GM23248 (cell line): Measurements from ENCODE around the gene SLC25A51. TPM values are rescaled to one million over a fixed set of nuclear protein-coding genes. Genes with fewer than 3 reads are reported as not detected.

Experiments used
- DNase-seq: peaks from one replicate; pipeline ENCODE4 v3.0.0-alpha.2; 2015
- H2AFZ ChIP-seq: fragments of 200-600 bp; sonication (generic); 2 replicates; pipeline ENCODE4 v1.6.1; 2016; ENCODE audit warnings: antibody characterized with exemption
- H3F3A ChIP-seq: fragments of 200-600 bp; sonication (generic); 2 replicates; pipeline ENCODE4 v1.6.1; 2016; ENCODE audit warnings: mild to moderate bottlenecking, antibody characterized with exemption, mixed run types; ENCODE audit not compliant: insufficient read depth
- H3K27ac ChIP-seq: fragments of 200-600 bp; sonication (generic); 2 replicates; pipeline ENCODE4 v1.5.1; 2016; ENCODE audit warnings: mild to moderate bottlenecking
- H3K27me3 ChIP-seq: fragments of 200-600 bp; sonication (generic); replicated peaks from 2 replicates; pipeline ENCODE4 v1.6.1; 2016; ENCODE audit warnings: mild to moderate bottlenecking; ENCODE audit not compliant: insufficient read depth
- H3K36me3 ChIP-seq: fragments of 200-600 bp; sonication (generic); 2 replicates; pipeline ENCODE4 v1.6.1; 2016; ENCODE audit warnings: low read depth, mild to moderate bottlenecking
- H3K4me1 ChIP-seq: fragments of 200-600 bp; sonication (generic); 2 replicates; pipeline ENCODE4 v1.6.1; 2016; ENCODE audit warnings: mild to moderate bottlenecking; ENCODE audit not compliant: insufficient read depth
- H3K4me2 ChIP-seq: fragments of 200-600 bp; sonication (generic); one replicate; pipeline ENCODE4 v1.6.1; 2016; ENCODE audit warnings: mild to moderate bottlenecking; ENCODE audit not compliant: unreplicated experiment
- H3K4me3 ChIP-seq: fragments of 200-600 bp; sonication (generic); 2 replicates; pipeline ENCODE4 v1.5.1; 2016; ENCODE audit warnings: mild to moderate bottlenecking
- H3K79me2 ChIP-seq: fragments of 200-600 bp; sonication (generic); 2 replicates; pipeline ENCODE4 v1.6.1; 2016; ENCODE audit warnings: mild to moderate bottlenecking; ENCODE audit not compliant: insufficient read depth
- H3K9ac ChIP-seq: fragments of 200-600 bp; sonication (generic); 2 replicates; pipeline ENCODE4 v1.6.1; 2016; ENCODE audit warnings: mild to moderate bottlenecking
- H3K9me2 ChIP-seq: fragments of 200-600 bp; sonication (generic); 2 replicates; pipeline ENCODE4 v1.6.1; 2016; ENCODE audit warnings: mixed run types, mild to moderate bottlenecking, moderate library complexity; ENCODE audit not compliant: insufficient read depth
- H3K9me3 ChIP-seq: fragments of 200-600 bp; sonication (generic); one replicate; pipeline ENCODE4 v1.6.1; 2017; ENCODE audit warnings: low read depth
- H4K20me1 ChIP-seq: fragments of 200-600 bp; sonication (generic); 2 replicates; pipeline ENCODE4 v1.6.0; 2016; ENCODE audit not compliant: insufficient read depth
- EZH2 ChIP-seq: fragments of 200-600 bp; sonication (generic); IDR thresholded peaks from 2 replicates; pipeline ENCODE4 v1.6.1; 2018; ENCODE audit warnings: antibody characterized with exemption, mild to moderate bottlenecking; ENCODE audit not compliant: insufficient read depth, poor library complexity, severe bottlenecking
- EZH2phosphoT487 ChIP-seq: fragments of 200-600 bp; sonication (generic); IDR thresholded peaks from 2 replicates; pipeline ENCODE4 v1.6.1; 2018; ENCODE audit warnings: antibody characterized with exemption, moderate library complexity, mild to moderate bottlenecking, low read depth; ENCODE audit not compliant: insufficient read depth
- whole genome bisulfite sequencing, 2 experiments: methylation state at CpG; one replicate each; pipeline ENCODE4 v1.1.6; 2015 to 2017; ENCODE audit warnings: low lambda C conversion rate in 2 of 2, low coverage in 1 of 2; ENCODE audit errors: missing lambda C conversion rate in 2 of 2; 5-methylcytosine and 5-hydroxymethylcytosine counted together
- in situ Hi-C: fragments of 300-500 bp; cut with MboI; formaldehyde crosslinking; loops from 2 replicates; pipeline ENCODE4 v1.15.0; 2020
- polyA plus RNA-seq: library from polyadenylated mRNA; unstranded; fragments of >200 nt; fragmentation: Nextera tagmentation; extraction: Ambion mirVana; gene quantifications from 2 replicates; pipeline ENCODE4 v1.2.1, GENCODE V29; 2016
- total RNA-seq: library from RNA; depleted of rRNA; stranded (reverse); fragments of >200 nt; shearing (Covaris generic); gene quantifications from 2 replicates; pipeline ENCODE4 v1.2.3, GENCODE V29; 2014

The SLC25A51 gene
- total and polyA plus RNA-seq, 2 experiments from 2014 or later = 16.0 to 56.6 TPM

GRCh38 chr9:37951671-37952449 is 47.9 kb upstream of the SLC25A51 start:
- TF ChIP-seq EZH2phosphoT487 (no peak), EZH2 (no peak)
- Histone ChIP-seq H3K27ac (0 out of 2 replicates have a peak overlapping the region, but pooled peaks have one; percentile 92), H3K79me2 (peaks cover 5% of the 10 kb centered on the region; the same call in 1 of the 2 replicates), H2AFZ (no peak overlapping the region), H3K9ac (no peak overlapping the region), H3F3A (peaks cover 22% of the 10 kb centered on the region), H3K4me2 (no peak overlapping the region), H3K4me3 (no peak overlapping the region), H3K9me2 (no peaks in the 10 kb centered on the region), H3K36me3 (no peaks in the 10 kb centered on the region), H3K4me1 (peaks cover 35% of the 10 kb centered on the region), H4K20me1 (no peaks in the 10 kb centered on the region), H3K9me3 (no peaks in the 10 kb centered on the region), H3K27me3 (no peaks in the 10 kb centered on the region)
- in situ Hi-C loops = no loop called here
- 84 to 85% methylated on average over 12 of the region's 12 CpGs for WGBS, 2 experiments
- peak; percentile 26 for DNase-seq

- Histone ChIP-seq H3K4me1 (peaks cover 35% of the 10 kb centered on the region), H3K27ac (no peak overlapping the region), H4K20me1 (no peaks in the 10 kb centered on the region), H3K4me3 (no peak overlapping the region), H3K9me2 (no peaks in the 10 kb centered on the region), H3F3A (peaks cover 22% of the 10 kb centered on the region), H3K36me3 (no peaks in the 10 kb centered on the region), H3K9me3 (no peaks in the 10 kb centered on the region), H3K4me2 (no peak overlapping the region), H3K9ac (no peak overlapping the region), H3K27me3 (no peaks in the 10 kb centered on the region), H3K79me2 (0 out of 2 replicates have a peak, but pooled peaks cover under 1% of the 10 kb centered on the region), H2AFZ (no peak overlapping the region)
- in situ Hi-C loops = no loop called here
- TF ChIP-seq EZH2phosphoT487 = no peak
- WGBS, 2 experiments = 96 to 97% methylated on average over 12 of the region's 12 CpGs
- DNase-seq = no peak
Observed at GRCh38 chr9:37950561-37950960, 46.6 kb upstream of the SLC25A51 start.

- Histone ChIP-seq H3K9ac (no peak overlapping the region), H3F3A (peaks cover 16% of the 10 kb centered on the region), H2AFZ (no peak overlapping the region), H3K9me2 (no peaks in the 10 kb centered on the region), H3K27me3 (no peaks in the 10 kb centered on the region), H3K4me1 (peaks cover 40% of the 10 kb centered on the region), H4K20me1 (no peaks in the 10 kb centered on the region), H3K36me3 (no peaks in the 10 kb centered on the region), H3K79me2 (no peaks in the 10 kb centered on the region), H3K27ac (no peak overlapping the region), H3K9me3 (no peaks in the 10 kb centered on the region), H3K4me3 (no peak overlapping the region), H3K4me2 (no peak overlapping the region)
- DNase-seq = peak; percentile 47
- WGBS, 2 experiments = 85 to 86% methylated on average over 8 of the region's 8 CpGs
- TF ChIP-seq EZH2phosphoT487 = no peak
- in situ Hi-C loops = no loop called here
Observed at GRCh38 chr9:37949576-37949975, 45.6 kb upstream of the SLC25A51 start.

- Histone ChIP-seq H3K4me1 (peaks cover 42% of the 10 kb centered on the region), H3K79me2 (no peaks in the 10 kb centered on the region), H3K9ac (no peak overlapping the region), H3K9me2 (no peaks in the 10 kb centered on the region), H3K4me3 (no peak overlapping the region), H3K9me3 (no peaks in the 10 kb centered on the region), H2AFZ (no peak overlapping the region), H3K36me3 (no peaks in the 10 kb centered on the region), H3K27me3 (no peaks in the 10 kb centered on the region), H3F3A (peaks cover 20% of the 10 kb centered on the region), H3K4me2 (peak overlapping the region; percentile 31), H3K27ac (no peak overlapping the region), H4K20me1 (no peaks in the 10 kb centered on the region)
- DNase-seq = no peak
- no peak for TF ChIP-seq EZH2phosphoT487
- no peak for TF ChIP-seq EZH2
- WGBS, 2 experiments = 93 to 95% methylated on average over 17 to 20 of the region's 20 CpGs
- in situ Hi-C loops = no loop called here
Observed at GRCh38 chr9:37948417-37948980, 44.6 kb upstream of the SLC25A51 start.
